ENCODE data around the gene CUL4A.
A peak's percentile ranks its signal among the peaks of the same experiment; 100 is the strongest.

DNA sequence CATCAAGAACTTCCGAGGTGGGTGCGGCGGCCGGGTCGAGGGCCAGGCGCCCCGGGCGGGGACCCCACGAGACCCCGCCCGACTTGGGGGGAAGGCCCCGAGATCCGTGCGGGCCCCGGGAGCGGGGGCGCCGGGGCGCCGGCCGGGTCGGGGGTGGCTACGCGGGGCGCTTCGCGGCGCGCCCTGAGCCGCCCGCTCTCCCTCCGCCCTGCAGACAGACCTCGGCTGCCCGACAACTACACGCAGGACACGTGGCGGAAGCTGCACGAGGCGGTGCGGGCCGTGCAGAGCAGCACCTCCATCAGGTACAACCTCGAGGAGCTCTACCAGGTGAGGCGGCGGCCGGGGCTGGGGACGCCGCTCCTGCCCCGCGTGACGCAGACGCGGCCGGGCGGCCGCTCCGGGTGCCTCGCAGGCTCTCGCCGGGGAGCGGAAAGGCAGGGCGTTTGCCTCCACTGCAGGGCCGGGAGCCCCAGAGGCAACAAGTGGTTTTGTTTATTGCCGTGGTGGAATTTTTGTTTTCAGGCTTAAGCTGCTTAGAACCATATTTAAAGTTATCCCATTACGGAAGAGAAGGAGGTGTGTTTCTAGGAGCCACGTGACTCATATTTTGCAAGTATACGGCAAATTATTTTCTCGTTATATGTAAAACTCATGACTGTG is 477 bp downstream of the CUL4A start:
- TF ChIP-seq CTCF (IDR thresholded peaks at IDR 0.05) = peak in 2 of 5 experiments; percentile 24 to 33
- peak; percentile 37 for TF ChIP-seq POLR2A (IDR thresholded peaks at IDR 0.05)
- peak in 1 of 3 donors; percentile 45 for TF ChIP-seq POLR2AphosphoS5 (IDR thresholded peaks at IDR 0.05)
- no peak for TF ChIP-seq EP300 (IDR thresholded peaks at IDR 0.05; ENCODE audit: low read depth)

Data from transverse colon (tissue), 4 donors.